HCT116 (cell line): ENCODE data around the gene KRT83. TPM values are rescaled to one million over a fixed set of nuclear protein-coding genes. Genes with fewer than 3 reads are reported as not detected.

Experiments
- ATAC-seq: fragments of 200-7000 bp; cut with Tn5 transposase; 2 replicates; pipeline ENCODE4 v1.9.1; 2020; ENCODE audit warnings: mild to moderate bottlenecking, moderate library complexity
- BruUV-seq: library from RNA; stranded (reverse); fragments of 400-500 nt; replicated peaks from 2 replicates; lab custom pipeline; 2021; lab: Mats Ljungman, UMichigan
- CTCF ChIA-PET: fragments of 300-600 bp; sonication (Branson Sonifier 250); formaldehyde crosslinking; loops from one replicate; lab custom pipeline; 2021; ENCODE audit warnings: antibody characterized with exemption; lab: Charles Lee
- POLR2A ChIA-PET: fragments of 300-600, 350-600 bp; sonication (Branson Sonifier 250); formaldehyde crosslinking; loops from one replicate; lab custom pipeline; 2021; ENCODE audit warnings: antibody characterized with exemption; lab: Charles Lee
- RAD21 ChIA-PET, 2 experiments: fragments of 300-600 bp; sonication (Branson Sonifier 250); formaldehyde crosslinking; loops; one replicate each; lab custom pipeline; 2023; ENCODE audit warnings: low total read pairs in 2 of 2; ENCODE audit not compliant: uncharacterized antibody in 2 of 2, unreplicated experiment in 2 of 2, low non-redundant PET in 1 of 2; lab: Charles Lee
- DNase-seq: peaks from one replicate; pipeline ENCODE4 v3.0.0-alpha.2; 2010; ENCODE audit warnings: low read depth, low spot score
- H2AFZ ChIP-seq: fragments of 200-600 bp; shearing (Covaris generic), sonication (generic); 2 replicates; pipeline ENCODE4 v1.6.1; 2017; ENCODE audit warnings: low read depth, mixed run types, mixed read lengths, antibody characterized with exemption, low read length; ENCODE audit not compliant: poor library complexity, severe bottlenecking
- H3K27ac ChIP-seq: 2 replicates; pipeline ENCODE4 v1.5.1; 2012; ENCODE audit warnings: low read depth, low read length
- H3K27me3 ChIP-seq: fragments of 200-600 bp; sonication (generic); 2 replicates; pipeline ENCODE4 v1.6.1; 2016; ENCODE audit warnings: mixed run types, low read length, mixed read lengths; ENCODE audit not compliant: insufficient read depth
- H3K36me3 ChIP-seq, 2 experiments: fragments of 200-500 bp in 1 of 2; fragments of 200-600 bp in 1 of 2; sonication (Bioruptor generic) in 1 of 2; sonication (generic) in 1 of 2; 2 replicates each; pipeline versions ENCODE4 v1.5.1 to v1.6.1; 2014 to 2016; ENCODE audit warnings: low read length in 2 of 2, inconsistent platforms in 1 of 2, mixed read lengths in 1 of 2, mixed run types in 1 of 2; ENCODE audit not compliant: insufficient read depth in 2 of 2, control insufficient read depth in 1 of 2
- H3K4me1 ChIP-seq, 2 experiments: fragments of 200-600 bp in 1 of 2; sonication (generic) in 1 of 2; 2 replicates each; pipeline versions ENCODE4 v1.5.1 to v1.6.1; 2012 to 2017; ENCODE audit warnings: low read length in 2 of 2, inconsistent platforms in 1 of 2, mild to moderate bottlenecking in 1 of 2, mixed read lengths in 1 of 2, mixed run types in 1 of 2, moderate library complexity in 1 of 2; ENCODE audit not compliant: insufficient read depth in 2 of 2, control insufficient read depth in 1 of 2
- H3K4me2 ChIP-seq: fragments of 200-600 bp; sonication (generic); 2 replicates; pipeline ENCODE4 v1.6.1; 2017; ENCODE audit warnings: mixed run types, low read length, mixed read lengths
- H3K4me3 ChIP-seq, 2 experiments: fragments of 200-600 bp in 1 of 2; sonication (generic) in 1 of 2; replicated peaks in 1 of 2; 2 replicates each; pipeline ENCODE4 v1.5.1; 2011 to 2016; ENCODE audit warnings: low read length in 2 of 2, control low read depth in 1 of 2, low read depth in 1 of 2, mild to moderate bottlenecking in 1 of 2, mixed read lengths in 1 of 2, mixed run types in 1 of 2
- H3K79me2 ChIP-seq: fragments of 200-600 bp; sonication (generic); 2 replicates; pipeline ENCODE4 v1.6.1; 2017; ENCODE audit warnings: mild to moderate bottlenecking, mixed run types, low read length, moderate library complexity, mixed read lengths; ENCODE audit not compliant: insufficient read depth
- H3K9ac ChIP-seq: fragments of 200-600 bp; sonication (generic); 2 replicates; pipeline ENCODE4 v1.6.1; 2016; ENCODE audit warnings: low read length, mixed read lengths
- H3K9me2 ChIP-seq: fragments of 200-600 bp; sonication (generic), shearing (Covaris generic); 2 replicates; pipeline ENCODE4 v1.6.1; 2017; ENCODE audit warnings: mixed run types, mild to moderate bottlenecking, moderate library complexity; ENCODE audit not compliant: insufficient read depth
- H3K9me3 ChIP-seq, 2 experiments: fragments of 200-500 bp in 1 of 2; fragments of 200-600 bp in 1 of 2; sonication (Bioruptor generic) in 1 of 2; sonication (generic) in 1 of 2; 2 replicates each; pipeline ENCODE4 v1.6.1; 2014 to 2017; ENCODE audit warnings: low read length in 2 of 2, mixed read lengths in 2 of 2, inconsistent platforms in 1 of 2, low read depth in 1 of 2, mild to moderate bottlenecking in 1 of 2, mixed run types in 1 of 2, moderate library complexity in 1 of 2; ENCODE audit not compliant: control insufficient read depth in 1 of 2, insufficient read depth in 1 of 2
- H4K20me1 ChIP-seq: fragments of 200-600 bp; sonication (generic), shearing (Covaris generic); 2 replicates; pipeline ENCODE4 v1.6.1; 2017; ENCODE audit warnings: mixed run types, mild to moderate bottlenecking, moderate library complexity; ENCODE audit not compliant: insufficient read depth
- CBX3 ChIP-seq: IDR thresholded peaks from 2 replicates; pipeline ENCODE4 v1.6.1; 2012; ENCODE audit warnings: low read depth
- ELF1 ChIP-seq: IDR thresholded peaks from 2 replicates; pipeline ENCODE4 v1.6.1; 2012; ENCODE audit warnings: low read depth, borderline replicate concordance
- SRF ChIP-seq: IDR thresholded peaks from 2 replicates; pipeline ENCODE4 v1.6.1; 2012; ENCODE audit warnings: low read depth
- TCF7L2 ChIP-seq: IDR thresholded peaks from 2 replicates; pipeline ENCODE4 v1.7.0; 2011; ENCODE audit warnings: borderline replicate concordance, inconsistent platforms; ENCODE audit not compliant: insufficient read depth, insufficient read length; ENCODE audit errors: extremely low read depth
- intact Hi-C: fragments of 100-400 bp; cut with micrococcal nuclease; formaldehyde crosslinking; loops from 2 replicates; pipeline ENCODE4 v1.10.0; 2022
- total RNA-seq: library from RNA; stranded (reverse); gene quantifications from one replicate; pipeline ENCODE4 v1.2.1, GENCODE V29; 2021; ENCODE audit not compliant: unreplicated experiment
- TF ChIP-seq, protein P1 (sequence below): IDR thresholded peaks from 2 replicates; pipeline ENCODE4 v1.6.1; 2012
- TF ChIP-seq, protein P2 (sequence below): IDR thresholded peaks from 2 replicates; pipeline ENCODE4 v1.6.1; 2012
- TF ChIP-seq, protein P3 (sequence below), 3 experiments: fragments of 200-600 bp in 1 of 3; sonication (generic) in 1 of 3; IDR thresholded peaks in 2 of 3; conservative IDR thresholded peaks in 1 of 3; 2 replicates each; pipeline ENCODE4 v1.5.1; 2012 to 2017; ENCODE audit warnings: low read depth in 2 of 3, low read length in 2 of 3, antibody characterized with exemption in 1 of 3, borderline replicate concordance in 1 of 3, control low read depth in 1 of 3, mild to moderate bottlenecking in 1 of 3, mixed read lengths in 1 of 3, mixed run types in 1 of 3, moderate library complexity in 1 of 3; ENCODE audit not compliant: insufficient read depth in 1 of 3
- TF ChIP-seq, protein P4 (sequence below): IDR thresholded peaks from 2 replicates; pipeline ENCODE4 v1.6.1; 2012; ENCODE audit warnings: low read depth

KRT83 gene
- total RNA-seq, 1 experiment from 2014 or later: not detected

DNA sequence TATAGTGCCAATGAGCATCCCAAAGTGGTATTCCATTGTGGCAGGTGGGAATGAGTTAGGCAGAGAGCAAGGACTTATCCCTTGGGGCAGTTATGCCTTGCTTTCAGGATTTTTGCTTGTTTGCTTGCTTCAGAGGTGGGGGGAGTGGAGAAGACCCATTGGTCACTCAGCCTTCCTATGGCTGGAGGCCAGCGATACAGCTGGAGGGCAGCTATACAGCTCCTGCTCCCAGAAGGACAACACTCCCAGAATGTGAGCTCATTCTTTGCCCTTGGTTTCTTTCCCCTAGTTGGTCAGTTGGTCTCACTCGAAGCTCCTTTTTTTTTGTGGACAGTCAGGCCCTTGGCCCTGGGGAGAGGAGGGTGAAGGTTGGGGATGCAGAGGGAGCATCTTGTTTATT, 14.5 kb downstream of the KRT83 start:
- CTCF ChIA-PET: interaction anchor here (1.0 to 2.3 kb wide), 12 partner anchors 12 to 229 kb away, joined by 3 to 16 read pairs (median 6); no protein-coding TSS in a partner anchor
- RAD21 ChIA-PET: interaction anchor here (1.2 to 2.4 kb wide), 2 partner anchors 158 to 163 kb away, joined by 3 to 5 read pairs; no protein-coding TSS in a partner anchor
- Histone ChIP-seq H3K36me3 (no peaks in the 10 kb centered on the region), H3K27me3 (no peaks in the 10 kb centered on the region), H4K20me1 (no peaks in the 10 kb centered on the region), H3K4me3 (no peak overlapping the region), H3K4me1 (peaks cover 10 to 32% of the 10 kb centered on the region in 2 experiments), H3K9ac (no peak overlapping the region), H3K27ac (no peak overlapping the region), H3K9me3 (no peaks in the 10 kb centered on the region), H3K79me2 (no peaks in the 10 kb centered on the region), H2AFZ (no peak overlapping the region), H3K4me2 (no peak overlapping the region), H3K9me2 (no peaks in the 10 kb centered on the region)
- ATAC-seq (no peak), DNase-seq (no peak)
- POLR2A ChIA-PET: interaction anchor here (0.7 to 2.4 kb wide), 3 partner anchors 20 to 644 kb away, joined by 3 to 16 read pairs (median 3); no protein-coding TSS in a partner anchor
- TF ChIP-seq SRF (no peak), ELF1 (no peak), CBX3 (no peak), TCF7L2 (no peak)
- TF ChIP-seq, protein P1, sequence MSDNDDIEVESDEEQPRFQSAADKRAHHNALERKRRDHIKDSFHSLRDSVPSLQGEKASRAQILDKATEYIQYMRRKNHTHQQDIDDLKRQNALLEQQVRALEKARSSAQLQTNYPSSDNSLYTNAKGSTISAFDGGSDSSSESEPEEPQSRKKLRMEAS: no peak
- TF ChIP-seq, protein P2, sequence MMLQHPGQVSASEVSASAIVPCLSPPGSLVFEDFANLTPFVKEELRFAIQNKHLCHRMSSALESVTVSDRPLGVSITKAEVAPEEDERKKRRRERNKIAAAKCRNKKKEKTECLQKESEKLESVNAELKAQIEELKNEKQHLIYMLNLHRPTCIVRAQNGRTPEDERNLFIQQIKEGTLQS: no peak
- TF ChIP-seq, protein P3, sequence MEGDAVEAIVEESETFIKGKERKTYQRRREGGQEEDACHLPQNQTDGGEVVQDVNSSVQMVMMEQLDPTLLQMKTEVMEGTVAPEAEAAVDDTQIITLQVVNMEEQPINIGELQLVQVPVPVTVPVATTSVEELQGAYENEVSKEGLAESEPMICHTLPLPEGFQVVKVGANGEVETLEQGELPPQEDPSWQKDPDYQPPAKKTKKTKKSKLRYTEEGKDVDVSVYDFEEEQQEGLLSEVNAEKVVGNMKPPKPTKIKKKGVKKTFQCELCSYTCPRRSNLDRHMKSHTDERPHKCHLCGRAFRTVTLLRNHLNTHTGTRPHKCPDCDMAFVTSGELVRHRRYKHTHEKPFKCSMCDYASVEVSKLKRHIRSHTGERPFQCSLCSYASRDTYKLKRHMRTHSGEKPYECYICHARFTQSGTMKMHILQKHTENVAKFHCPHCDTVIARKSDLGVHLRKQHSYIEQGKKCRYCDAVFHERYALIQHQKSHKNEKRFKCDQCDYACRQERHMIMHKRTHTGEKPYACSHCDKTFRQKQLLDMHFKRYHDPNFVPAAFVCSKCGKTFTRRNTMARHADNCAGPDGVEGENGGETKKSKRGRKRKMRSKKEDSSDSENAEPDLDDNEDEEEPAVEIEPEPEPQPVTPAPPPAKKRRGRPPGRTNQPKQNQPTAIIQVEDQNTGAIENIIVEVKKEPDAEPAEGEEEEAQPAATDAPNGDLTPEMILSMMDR (IDR thresholded peaks at IDR 0.05 in 2 of 3, conservative IDR thresholded peaks at IDR 0.05 in 1 of 3; ENCODE audit: borderline replicate concordance in 1 of 3, insufficient read depth in 1 of 3, low read depth in 2 of 3, low read length in 2 of 3): no peak
- TF ChIP-seq, protein P4, sequence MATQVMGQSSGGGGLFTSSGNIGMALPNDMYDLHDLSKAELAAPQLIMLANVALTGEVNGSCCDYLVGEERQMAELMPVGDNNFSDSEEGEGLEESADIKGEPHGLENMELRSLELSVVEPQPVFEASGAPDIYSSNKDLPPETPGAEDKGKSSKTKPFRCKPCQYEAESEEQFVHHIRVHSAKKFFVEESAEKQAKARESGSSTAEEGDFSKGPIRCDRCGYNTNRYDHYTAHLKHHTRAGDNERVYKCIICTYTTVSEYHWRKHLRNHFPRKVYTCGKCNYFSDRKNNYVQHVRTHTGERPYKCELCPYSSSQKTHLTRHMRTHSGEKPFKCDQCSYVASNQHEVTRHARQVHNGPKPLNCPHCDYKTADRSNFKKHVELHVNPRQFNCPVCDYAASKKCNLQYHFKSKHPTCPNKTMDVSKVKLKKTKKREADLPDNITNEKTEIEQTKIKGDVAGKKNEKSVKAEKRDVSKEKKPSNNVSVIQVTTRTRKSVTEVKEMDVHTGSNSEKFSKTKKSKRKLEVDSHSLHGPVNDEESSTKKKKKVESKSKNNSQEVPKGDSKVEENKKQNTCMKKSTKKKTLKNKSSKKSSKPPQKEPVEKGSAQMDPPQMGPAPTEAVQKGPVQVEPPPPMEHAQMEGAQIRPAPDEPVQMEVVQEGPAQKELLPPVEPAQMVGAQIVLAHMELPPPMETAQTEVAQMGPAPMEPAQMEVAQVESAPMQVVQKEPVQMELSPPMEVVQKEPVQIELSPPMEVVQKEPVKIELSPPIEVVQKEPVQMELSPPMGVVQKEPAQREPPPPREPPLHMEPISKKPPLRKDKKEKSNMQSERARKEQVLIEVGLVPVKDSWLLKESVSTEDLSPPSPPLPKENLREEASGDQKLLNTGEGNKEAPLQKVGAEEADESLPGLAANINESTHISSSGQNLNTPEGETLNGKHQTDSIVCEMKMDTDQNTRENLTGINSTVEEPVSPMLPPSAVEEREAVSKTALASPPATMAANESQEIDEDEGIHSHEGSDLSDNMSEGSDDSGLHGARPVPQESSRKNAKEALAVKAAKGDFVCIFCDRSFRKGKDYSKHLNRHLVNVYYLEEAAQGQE: no peak
- intact Hi-C loops: no loop called here
- TSS peak; percentile 55 for BruUV-seq
